GM12873 (cell line): ENCODE data around the gene USH2A.

Experiments
- CTCF ChIP-seq: IDR thresholded peaks from 2 replicates; pipeline ENCODE4 v1.5.1; 2012; ENCODE audit warnings: low read depth, mild to moderate bottlenecking, moderate library complexity, low read length, control low read depth; ENCODE audit not compliant: insufficient read depth; ENCODE audit errors: missing control alignments

Gene USH2A

GRCh38 chr1:216433175-216433574 is 9.9 kb upstream of the USH2A start:
- TF ChIP-seq CTCF, result no peak

- no peak for TF ChIP-seq CTCF
Measured at GRCh38 chr1:216430744-216431143, 7.5 kb upstream of the USH2A start.

- TF ChIP-seq CTCF, result no peak
Measured at GRCh38 chr1:216425577-216425976, 2.3 kb upstream of the USH2A start.

- no peak for TF ChIP-seq CTCF
Measured at GRCh38 chr1:216420746-216421145, 2.5 kb downstream of the USH2A start.

- no peak for TF ChIP-seq CTCF
Measured at GRCh38 chr1:216420263-216420662, 3.0 kb downstream of the USH2A start.

GRCh38 chr1:216416488-216416887 is 6.8 kb downstream of the USH2A start:
- TF ChIP-seq CTCF, result no peak

GRCh38 chr1:216410026-216410425 is 13.2 kb downstream of the USH2A start:
- no peak for TF ChIP-seq CTCF
